NCI-H1694 treated with DMSO at 0.1 percent for 48 hours (cell line): ENCODE measurements around the gene CEMIP.

Source experiments
- DNase-seq: peaks from one replicate; lab custom pipeline; 2025; lab: John Stamatoyannopoulos, UW

The CEMIP gene, protein sequence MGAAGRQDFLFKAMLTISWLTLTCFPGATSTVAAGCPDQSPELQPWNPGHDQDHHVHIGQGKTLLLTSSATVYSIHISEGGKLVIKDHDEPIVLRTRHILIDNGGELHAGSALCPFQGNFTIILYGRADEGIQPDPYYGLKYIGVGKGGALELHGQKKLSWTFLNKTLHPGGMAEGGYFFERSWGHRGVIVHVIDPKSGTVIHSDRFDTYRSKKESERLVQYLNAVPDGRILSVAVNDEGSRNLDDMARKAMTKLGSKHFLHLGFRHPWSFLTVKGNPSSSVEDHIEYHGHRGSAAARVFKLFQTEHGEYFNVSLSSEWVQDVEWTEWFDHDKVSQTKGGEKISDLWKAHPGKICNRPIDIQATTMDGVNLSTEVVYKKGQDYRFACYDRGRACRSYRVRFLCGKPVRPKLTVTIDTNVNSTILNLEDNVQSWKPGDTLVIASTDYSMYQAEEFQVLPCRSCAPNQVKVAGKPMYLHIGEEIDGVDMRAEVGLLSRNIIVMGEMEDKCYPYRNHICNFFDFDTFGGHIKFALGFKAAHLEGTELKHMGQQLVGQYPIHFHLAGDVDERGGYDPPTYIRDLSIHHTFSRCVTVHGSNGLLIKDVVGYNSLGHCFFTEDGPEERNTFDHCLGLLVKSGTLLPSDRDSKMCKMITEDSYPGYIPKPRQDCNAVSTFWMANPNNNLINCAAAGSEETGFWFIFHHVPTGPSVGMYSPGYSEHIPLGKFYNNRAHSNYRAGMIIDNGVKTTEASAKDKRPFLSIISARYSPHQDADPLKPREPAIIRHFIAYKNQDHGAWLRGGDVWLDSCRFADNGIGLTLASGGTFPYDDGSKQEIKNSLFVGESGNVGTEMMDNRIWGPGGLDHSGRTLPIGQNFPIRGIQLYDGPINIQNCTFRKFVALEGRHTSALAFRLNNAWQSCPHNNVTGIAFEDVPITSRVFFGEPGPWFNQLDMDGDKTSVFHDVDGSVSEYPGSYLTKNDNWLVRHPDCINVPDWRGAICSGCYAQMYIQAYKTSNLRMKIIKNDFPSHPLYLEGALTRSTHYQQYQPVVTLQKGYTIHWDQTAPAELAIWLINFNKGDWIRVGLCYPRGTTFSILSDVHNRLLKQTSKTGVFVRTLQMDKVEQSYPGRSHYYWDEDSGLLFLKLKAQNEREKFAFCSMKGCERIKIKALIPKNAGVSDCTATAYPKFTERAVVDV (N-terminal part only)

DNA sequence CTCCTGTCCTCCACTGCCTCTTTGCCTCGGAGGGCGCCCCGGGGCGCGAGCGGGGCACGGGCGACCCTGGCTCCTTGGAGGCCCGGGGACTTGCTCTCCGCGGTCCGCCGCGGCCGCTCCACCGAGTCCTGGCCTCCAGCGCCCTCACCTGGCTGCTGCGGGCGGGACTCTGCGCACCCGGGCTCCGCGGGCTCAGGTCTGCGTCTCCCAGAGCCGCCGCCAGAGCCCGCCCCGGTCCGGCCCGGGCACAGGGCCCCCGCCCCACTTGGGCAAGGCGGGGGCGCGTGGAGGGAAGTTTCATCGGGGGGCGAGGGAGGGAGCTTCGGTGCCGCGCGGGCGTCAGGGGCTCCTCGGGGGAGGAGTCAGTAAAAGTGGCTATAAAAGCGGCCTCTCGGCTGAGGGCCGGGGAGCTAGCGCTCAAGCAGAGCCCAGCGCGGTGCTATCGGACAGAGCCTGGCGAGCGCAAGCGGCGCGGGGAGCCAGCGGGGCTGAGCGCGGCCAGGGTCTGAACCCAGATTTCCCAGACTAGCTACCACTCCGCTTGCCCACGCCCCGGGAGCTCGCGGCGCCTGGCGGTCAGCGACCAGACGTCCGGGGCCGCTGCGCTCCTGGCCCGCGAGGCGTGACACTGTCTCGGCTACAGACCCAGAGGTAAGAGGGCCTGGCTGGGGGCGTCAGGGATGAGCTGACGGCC lies at the start of gene CEMIP:
TSS of gene CEMIP (plus strand) at position 407 of the 694 bp plus-strand sequence. CDS start 94,510 bp downstream, outside the sequence.
- peak; percentile 45 for DNase-seq

DNA sequence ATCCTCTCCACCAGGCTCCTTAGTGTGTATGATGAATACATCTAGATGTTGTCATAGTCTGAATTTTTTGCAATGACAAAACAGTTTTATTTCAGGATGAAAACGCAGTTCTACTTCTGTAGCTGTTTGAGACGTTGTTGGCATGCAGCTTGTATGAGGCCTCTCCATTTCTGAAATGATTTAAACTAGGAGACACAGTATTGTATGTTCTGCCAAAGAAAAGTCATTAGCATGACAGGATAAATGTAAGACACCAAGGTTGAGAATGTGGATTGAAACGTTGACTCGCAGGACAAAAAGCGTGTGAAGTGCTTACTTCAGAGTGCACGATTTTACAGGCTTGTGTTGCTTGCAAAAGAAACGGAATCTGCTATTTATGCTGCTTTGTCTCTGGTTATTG lies 48.8 kb upstream of the CEMIP start:
- DNase-seq, result no peak

DNA sequence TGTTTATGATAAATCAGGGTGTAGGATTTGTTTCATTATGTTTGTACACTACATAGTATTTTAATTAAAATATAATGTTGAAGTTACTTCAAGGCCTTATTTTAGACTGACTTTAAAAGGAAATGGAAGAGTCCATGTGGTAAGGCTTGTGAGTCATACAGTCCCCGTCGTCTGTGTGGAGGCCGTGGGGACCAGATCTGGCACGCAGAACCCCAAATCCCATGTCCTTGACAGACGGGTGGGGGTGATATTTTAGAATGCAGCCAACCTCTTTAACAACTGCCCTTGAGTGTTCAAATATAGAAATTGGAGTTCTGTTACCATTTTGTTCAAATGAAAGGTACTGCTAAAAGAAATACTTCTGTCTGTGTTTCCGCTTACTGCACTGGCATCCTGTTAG lies 48.2 kb upstream of the CEMIP start:
- DNase-seq, result no peak

DNA sequence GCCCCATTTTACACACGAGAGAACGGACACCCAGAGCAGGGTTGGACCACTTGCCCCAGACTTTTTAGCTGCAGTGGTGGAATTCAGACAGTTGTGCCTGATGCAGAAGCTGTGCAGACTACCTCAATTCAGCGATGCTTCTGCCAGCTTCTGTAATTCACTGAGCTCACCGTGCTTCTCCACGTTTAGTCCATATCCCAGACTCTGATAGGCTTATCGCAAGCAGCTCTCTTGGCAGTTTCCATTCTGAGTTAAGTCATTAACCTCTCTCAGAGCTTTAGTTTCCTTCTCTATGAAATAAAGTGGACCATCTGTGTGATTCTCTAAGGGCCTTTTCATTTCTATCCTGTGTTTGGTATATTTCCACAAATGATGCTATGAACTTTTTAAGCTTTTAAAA lies 47.0 kb upstream of the CEMIP start:
- DNase-seq, result no peak

DNA sequence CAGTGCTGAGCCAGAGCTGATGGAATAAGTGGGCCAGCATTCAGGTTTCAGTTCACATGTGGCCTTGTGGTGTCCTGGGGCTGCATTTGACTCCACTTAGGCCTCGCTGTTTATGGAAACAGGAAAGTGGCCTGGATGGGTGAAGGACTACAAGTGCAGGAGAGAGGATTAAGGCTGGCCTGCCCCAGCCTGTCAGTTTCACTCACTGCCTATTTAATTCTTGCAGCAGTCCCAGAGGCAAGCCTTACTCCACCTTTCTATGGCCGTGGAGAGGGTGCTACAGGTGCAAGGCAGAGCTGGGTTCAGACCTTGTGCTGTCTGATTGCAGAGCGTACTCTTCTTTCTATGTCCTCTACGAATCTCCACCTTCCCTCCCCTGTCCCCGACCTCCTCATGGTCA lies 46.4 kb upstream of the CEMIP start:
- no peak for DNase-seq

DNA sequence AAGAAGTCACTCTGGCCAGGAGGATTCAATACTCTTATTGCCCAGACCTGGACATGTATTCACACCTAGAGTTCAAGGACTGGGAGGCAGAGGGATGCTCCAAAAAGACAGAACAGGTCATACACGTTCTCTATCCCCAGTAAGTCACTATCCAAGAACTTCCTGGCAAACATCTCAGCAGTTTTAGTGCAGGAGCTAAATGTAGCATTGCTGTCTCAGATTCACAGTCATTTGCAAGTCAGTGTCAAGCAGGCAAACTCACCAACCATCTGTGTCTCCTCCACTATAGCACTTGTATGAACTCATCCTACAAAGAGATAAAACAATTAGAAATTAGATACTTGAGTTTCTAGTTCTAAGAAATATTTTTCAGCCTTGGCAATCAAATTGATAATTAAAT lies 45.7 kb upstream of the CEMIP start:
- no peak for DNase-seq

DNA sequence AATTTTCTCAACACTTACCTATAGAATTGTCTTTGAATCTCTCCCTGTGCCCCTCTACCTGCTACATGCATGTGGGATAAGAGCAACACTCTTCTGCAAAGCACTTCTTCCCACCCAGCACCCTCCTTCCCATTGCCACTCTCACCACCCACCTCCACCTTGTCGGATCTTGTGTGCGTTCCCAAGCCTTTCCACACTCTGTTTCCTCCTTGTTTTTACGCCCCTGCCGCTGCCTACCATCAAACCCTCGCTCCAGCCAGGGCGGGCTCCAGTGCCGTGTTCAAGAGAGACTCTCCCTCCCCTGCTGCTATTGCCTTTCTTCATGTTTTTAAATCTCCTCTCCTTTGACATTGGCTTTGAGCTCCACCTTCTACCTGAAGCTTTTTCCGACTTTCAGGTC lies 43.8 kb upstream of the CEMIP start:
- DNase-seq, result no peak

DNA sequence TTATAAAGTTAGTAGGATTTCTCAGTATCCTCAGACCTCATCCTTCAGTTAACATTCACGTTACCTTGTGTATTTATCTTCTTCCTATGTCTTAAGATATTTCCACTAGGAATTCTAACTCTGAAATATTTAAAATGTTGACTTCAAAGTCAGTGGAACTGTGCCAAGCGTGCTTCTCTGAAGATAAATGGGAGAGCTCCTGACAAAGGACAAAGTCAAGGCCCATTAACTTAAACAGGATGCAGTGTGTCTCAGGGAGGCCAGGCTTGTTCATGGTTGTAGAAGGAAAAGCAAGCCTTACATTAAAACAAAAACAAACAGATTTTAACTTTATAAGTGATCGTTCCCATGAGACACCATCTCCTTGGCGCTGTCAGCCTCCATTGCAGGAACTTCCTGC lies 42.6 kb upstream of the CEMIP start:
- DNase-seq, result no peak

DNA sequence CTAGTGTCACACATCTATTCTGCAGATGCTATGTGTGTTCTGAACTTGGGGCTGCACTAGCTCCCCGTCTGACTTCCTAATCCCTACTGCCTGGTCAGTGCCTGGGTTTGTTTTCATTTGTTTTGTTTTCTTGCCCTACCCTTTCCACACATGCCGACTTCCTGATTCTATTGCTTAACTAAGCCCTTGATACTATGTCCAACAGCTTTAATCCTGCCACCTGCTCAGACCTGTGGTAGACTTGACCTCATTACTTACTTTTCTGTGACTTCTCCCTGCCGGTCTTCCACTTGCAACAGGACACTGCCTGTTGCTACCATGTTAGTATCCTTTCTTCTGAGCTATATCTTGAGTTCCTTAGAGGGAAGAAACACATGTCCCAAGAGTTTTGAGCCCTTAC lies 39.3 kb upstream of the CEMIP start:
- DNase-seq, result no peak

DNA sequence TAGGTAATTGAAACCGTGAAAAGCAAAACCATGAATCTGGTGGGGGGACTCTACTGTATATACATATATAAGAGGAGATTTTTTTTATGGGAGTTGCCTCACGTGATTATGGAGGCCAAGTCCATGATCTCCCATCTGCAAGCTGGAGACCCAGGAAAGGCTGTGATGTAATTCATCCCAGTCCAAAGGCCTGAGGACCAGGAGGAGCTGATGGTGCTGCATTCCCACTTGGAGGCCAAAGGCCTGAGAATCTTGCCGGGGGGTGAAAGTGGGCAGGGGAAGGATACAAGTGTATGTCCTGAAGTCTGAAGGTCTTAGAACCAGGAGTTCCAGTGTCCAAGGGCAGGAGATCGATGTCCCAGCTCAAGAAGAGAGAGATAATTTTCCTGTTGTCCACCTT lies 37.1 kb upstream of the CEMIP start:
- no peak for DNase-seq

DNA sequence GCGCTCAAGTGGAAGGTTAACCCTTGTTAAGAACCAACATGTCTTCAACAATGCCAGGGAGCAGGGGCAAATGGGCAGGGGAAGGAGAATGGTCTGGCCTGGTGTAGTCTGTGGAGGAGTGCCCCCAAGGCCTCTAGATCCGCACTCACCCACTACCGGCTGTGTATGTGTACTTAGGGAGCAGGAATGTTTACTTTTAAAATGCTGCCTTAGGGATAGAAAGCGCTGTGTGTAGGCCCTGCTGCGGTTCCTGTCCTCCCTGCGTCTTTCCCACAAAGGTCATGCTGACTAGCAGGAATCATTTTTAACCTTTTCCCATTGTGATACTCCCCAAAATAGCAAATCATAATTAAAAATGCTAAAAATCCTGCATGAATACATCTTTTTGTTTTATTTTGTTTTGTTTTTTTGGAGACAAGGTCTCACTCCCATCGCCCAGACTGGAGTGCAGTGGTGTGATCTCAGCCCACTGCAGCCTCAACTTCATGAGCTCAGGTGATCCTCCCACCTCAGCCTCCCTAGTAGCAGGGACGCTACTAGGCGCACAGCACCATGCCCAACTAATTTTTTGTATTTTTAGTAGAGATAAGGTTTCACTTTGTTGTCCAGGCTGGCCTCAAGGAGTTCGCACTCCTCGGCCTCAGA lies 35.9 kb upstream of the CEMIP start:
- DNase-seq, result no peak

DNA sequence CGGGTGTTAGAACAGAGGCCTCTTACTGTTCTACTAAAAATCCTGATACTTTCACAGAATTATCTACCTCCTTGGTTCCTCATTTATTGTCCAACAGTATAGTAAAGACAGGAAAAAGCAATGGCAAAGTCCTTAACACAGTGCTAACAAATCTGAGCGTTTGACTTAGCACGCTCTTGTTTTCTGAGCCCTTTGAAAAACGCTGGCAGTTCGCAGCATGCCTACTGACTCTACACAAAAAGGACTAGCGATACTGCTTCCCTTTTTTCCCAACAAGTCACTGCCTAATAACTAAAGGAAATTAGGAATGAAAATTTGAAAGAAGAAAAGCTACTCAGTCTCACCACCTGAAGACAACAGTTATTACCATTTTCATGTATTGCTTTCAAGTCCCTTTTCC lies 34.8 kb upstream of the CEMIP start:
- DNase-seq, result no peak

DNA sequence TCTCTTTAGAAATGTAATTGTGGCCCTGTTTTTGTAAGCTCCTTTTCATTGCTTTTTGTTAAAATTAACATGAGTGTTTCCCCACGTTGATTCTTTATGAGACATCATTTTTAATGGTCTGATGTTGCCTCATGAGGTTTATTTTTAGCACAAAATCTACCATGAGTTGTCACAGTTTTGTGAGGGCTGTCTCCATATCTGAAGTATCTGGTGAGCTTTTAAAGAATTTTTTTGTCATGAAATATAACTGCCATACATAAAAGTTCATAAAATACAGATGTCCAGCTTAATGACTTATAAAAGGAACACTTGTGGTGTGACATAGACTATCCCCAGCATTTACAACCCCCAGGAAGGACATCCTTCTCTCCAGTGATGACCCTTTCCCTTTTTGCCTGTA lies 34.3 kb upstream of the CEMIP start:
- DNase-seq, result no peak

DNA sequence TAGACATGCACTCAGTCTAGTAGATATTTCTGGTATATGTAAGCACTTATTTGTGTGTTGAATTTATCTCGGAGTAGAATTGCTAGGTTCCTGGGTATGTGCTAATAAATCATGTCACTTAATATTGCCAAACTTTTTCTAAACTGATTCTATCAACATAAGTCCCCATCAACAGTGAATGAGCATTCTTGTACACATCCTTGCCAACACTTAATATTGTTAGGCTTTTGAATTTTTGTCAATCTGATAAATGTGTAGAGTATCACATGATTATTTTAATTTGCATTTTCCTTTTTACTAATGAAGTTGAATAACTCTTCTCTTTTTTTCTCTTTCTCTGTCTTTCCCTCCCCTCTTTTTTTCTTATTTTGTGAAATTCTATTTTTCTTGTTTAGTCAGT lies 33.3 kb upstream of the CEMIP start:
- no peak for DNase-seq

DNA sequence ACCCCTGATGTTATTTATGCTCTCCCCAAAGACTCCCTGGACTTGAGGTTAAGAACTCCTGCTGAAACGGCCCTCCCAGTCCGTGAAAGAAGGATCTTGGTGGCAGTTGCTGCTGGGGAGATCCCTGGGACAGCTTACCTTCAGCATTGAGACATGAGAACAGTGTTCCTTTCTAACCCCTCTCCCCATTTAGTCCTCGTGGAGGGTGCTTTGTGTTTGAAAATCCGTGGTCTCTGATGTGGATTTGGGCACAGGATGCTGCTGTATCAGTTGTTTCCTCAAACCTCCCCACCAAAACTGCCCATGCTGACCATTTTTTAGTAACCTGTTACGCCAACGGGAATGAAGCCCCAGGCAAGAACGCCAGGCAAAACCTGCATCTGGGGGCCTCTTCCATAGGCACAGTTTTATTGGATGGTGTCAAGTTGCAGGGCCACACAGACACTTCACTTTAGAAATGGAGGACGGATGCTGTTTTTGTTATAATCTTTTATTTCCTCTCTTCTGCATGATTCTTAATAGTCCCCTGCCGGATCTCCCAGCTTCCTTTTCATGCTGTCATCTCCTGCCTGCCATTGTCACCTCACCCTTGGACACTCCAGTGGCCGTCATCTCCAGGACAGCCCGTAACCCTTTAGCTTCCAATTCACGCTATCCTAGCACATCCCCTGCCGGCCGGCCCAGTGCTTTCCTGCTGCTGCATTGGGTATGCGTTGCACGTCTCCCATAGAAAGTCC lies 31.7 kb upstream of the CEMIP start:
- no peak for DNase-seq

DNA sequence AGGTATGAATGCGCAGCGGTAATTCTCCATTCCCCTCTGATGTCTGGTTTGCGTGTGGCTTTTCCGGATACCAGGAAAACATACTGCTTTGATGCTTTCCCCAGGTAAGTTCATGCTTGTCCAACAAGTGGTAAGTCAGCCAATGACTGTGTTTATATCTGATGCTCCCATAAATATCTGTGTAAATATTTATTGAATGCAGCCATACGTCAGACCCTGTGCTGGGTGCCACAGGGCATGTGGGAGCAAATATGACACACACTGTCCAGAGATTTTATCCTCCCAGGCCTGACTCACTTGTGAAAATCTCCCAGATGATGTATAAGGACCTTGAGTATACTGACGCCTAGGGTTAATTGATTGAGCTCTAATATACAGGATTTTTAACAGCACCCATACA lies 29.6 kb upstream of the CEMIP start:
- no peak for DNase-seq

DNA sequence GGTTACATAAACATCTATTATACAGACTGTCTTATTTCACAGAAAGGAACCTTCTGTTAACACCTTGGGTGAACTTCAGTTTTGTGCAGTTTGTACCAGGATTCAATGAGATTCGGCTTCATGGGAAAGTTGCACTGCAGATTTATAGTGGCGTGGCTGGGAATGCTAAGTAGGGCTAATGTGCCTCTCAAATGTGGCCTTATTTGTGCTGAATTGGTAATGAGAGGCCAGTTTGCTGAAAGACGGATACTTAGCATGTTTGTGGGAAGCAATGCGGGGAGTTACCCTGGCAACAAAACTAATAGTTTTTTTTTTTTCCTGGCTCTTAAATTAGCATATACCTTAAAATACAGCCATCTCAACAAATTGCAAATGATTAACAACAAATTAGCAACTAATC lies 28.6 kb upstream of the CEMIP start:
- DNase-seq, result no peak

DNA sequence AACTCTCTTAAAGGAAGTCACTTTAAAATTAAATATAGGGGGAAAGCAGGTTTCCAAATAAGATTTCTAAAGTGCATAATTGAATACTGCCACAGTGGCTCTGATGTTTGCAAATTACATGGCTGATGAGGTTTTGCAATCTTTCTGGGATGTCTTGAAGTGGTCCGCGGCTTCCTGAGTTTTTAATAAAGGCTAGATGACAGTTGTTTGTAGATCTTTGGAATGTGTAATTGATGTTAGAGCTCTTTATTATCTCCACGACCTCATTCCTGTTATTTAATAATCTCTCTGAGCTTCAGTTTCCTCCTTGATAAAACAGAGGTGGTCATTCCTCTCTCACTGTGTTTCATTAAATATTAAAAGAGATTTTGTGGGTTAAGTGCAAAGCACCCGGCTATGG lies 27.0 kb upstream of the CEMIP start:
- no peak for DNase-seq

DNA sequence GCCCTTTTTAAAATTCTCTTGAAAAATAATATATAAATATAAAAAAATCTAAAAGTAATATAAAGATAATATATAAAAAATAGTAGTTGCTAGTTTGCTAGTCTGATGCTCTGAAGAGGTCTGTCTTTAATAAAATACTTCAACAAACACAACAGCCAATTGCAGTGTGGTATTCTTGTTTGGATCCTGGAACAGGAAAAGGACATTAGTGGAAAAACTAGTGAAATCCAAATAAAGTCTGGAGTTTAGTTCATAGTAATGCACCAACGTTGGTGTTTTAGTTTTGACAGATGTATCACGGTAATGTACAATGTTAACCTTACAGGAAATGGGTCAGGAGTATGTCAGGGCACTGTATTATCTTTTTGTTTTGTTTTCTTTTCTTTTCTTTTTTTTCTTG lies 26.0 kb upstream of the CEMIP start:
- no peak for DNase-seq

DNA sequence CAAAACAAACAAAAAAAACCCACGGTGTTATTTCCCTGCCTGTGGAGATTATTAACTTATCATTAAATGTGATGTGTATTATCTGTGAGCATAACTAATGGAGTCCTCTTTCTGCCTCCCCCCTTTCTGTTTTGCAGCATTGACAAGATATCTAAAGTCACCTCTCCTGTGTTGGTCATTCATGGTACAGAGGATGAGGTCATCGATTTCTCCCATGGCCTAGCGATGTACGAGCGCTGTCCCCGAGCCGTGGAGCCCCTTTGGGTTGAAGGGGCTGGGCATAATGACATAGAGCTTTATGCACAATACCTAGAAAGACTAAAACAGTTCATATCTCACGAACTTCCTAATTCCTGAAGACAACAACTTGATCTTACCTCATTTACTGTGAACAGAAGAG lies 25.2 kb upstream of the CEMIP start:
- DNase-seq, result no peak

DNA sequence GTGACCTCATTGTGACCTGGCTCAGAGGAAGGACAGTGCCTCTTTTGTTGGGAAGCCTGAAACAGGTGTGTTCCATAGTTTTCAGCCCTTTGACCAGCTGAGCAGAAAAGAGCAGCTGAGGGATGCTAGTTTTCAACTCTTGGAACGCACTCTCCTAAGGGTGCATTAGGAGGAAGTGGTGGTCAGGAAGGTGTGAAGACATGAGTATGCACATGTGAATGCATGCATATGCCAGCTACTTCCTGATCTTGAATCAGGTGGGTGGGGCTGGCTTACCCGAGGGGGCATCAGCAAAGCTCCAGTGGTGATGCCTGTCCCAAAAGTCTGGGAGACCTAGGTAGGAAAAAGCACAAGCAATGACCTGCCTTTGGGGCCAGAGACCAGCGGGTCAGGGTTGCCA lies 23.3 kb upstream of the CEMIP start:
- no peak for DNase-seq
